GM23338 (cell line): Measurements from ENCODE around the gene NOVA2. TPM values are rescaled to one million over a fixed set of nuclear protein-coding genes. Genes with fewer than 3 reads are reported as not detected.

Experiments used
- ATAC-seq: fragments of 200-7000 bp; cut with Tn5 transposase; 3 replicates; pipeline ENCODE4 v1.9.1; 2020
- DNase-seq: peaks from one replicate; pipeline ENCODE4 v3.0.0-alpha.2; 2015; ENCODE audit warnings: low spot score
- H2AFZ ChIP-seq: fragments of 200-600 bp; sonication (generic); 2 replicates; pipeline ENCODE4 v1.8.0; 2016; ENCODE audit warnings: antibody characterized with exemption, mild to moderate bottlenecking, moderate library complexity
- H3F3A ChIP-seq: fragments of 200-600 bp; sonication (generic); replicated peaks from 2 replicates; pipeline ENCODE4 v1.8.0; 2017; ENCODE audit warnings: antibody characterized with exemption, mixed run types, low read depth
- H3K27ac ChIP-seq: fragments of 200-600 bp; sonication (generic); 2 replicates; pipeline ENCODE4 v1.6.1; 2016; ENCODE audit warnings: low read depth
- H3K27me3 ChIP-seq: fragments of 200-600 bp; sonication (generic); 2 replicates; pipeline ENCODE4 v1.8.0; 2016; ENCODE audit warnings: mild to moderate bottlenecking, mixed run types, moderate library complexity; ENCODE audit not compliant: insufficient read depth
- H3K36me3 ChIP-seq: fragments of 200-600 bp; sonication (generic); 2 replicates; pipeline ENCODE4 v1.8.0; 2016; ENCODE audit warnings: mild to moderate bottlenecking; ENCODE audit not compliant: insufficient read depth
- H3K4me1 ChIP-seq: fragments of 200-600 bp; sonication (generic); 2 replicates; pipeline ENCODE4 v1.8.0; 2016; ENCODE audit warnings: mild to moderate bottlenecking, moderate library complexity; ENCODE audit not compliant: insufficient read depth
- H3K4me2 ChIP-seq: fragments of 200-600 bp; sonication (generic); 2 replicates; pipeline ENCODE4 v1.7.1; 2017; ENCODE audit warnings: mixed run types
- H3K4me3 ChIP-seq: fragments of 200-600 bp; sonication (generic); 2 replicates; pipeline ENCODE4 v1.6.1; 2016; ENCODE audit warnings: mixed run types
- H3K79me2 ChIP-seq: fragments of 200-600 bp; sonication (generic); replicated peaks from 2 replicates; pipeline ENCODE4 v1.8.0; 2017; ENCODE audit warnings: mild to moderate bottlenecking; ENCODE audit not compliant: insufficient read depth
- H3K9me2 ChIP-seq: fragments of 200-600 bp; sonication (generic); 2 replicates; pipeline ENCODE4 v1.8.0; 2017; ENCODE audit not compliant: insufficient read depth
- H4K20me1 ChIP-seq: fragments of 200-600 bp; sonication (generic); replicated peaks from 2 replicates; pipeline ENCODE4 v1.8.0; 2017; ENCODE audit warnings: mild to moderate bottlenecking; ENCODE audit not compliant: insufficient read depth
- H3K27ac Mint-ChIP-seq: 2 replicates; pipeline ENCODE4 v1.8.0; 2020; ENCODE audit warnings: inconsistent platforms, mild to moderate bottlenecking, moderate library complexity, mixed read lengths
- H3K27me3 Mint-ChIP-seq: 3 replicates; pipeline ENCODE4 v1.8.0; 2022; ENCODE audit warnings: low read depth, mild to moderate bottlenecking, moderate library complexity, mixed read lengths, inconsistent platforms; ENCODE audit not compliant: insufficient read depth, poor library complexity
- H3K36me3 Mint-ChIP-seq: 3 replicates; pipeline ENCODE4 v1.8.0; 2021; ENCODE audit warnings: low read depth, mild to moderate bottlenecking, inconsistent platforms, moderate library complexity, mixed read lengths
- H3K4me1 Mint-ChIP-seq: 3 replicates; pipeline ENCODE4 v1.8.0; 2020; ENCODE audit warnings: mild to moderate bottlenecking, inconsistent platforms, mixed read lengths
- H3K4me3 Mint-ChIP-seq: 3 replicates; pipeline ENCODE4 v1.8.0; 2021; ENCODE audit warnings: moderate library complexity, mild to moderate bottlenecking, inconsistent platforms, mixed read lengths
- H3K9me3 Mint-ChIP-seq: 3 replicates; pipeline ENCODE4 v1.8.0; 2020; ENCODE audit warnings: moderate library complexity, mild to moderate bottlenecking, inconsistent platforms, mixed read lengths
- NANOG ChIP-seq: IDR thresholded peaks from 2 replicates; pipeline ENCODE4 v1.6.1; 2016; ENCODE audit warnings: antibody characterized with exemption, borderline replicate concordance
- long read RNA-seq: library from polyadenylated mRNA; unstranded; transcript quantifications from one replicate; pipeline ENCODE4 v2.0.0, GENCODE V29; 2020; ENCODE audit not compliant: unreplicated experiment
- polyA plus RNA-seq: library from polyadenylated mRNA; unstranded; fragments of >200 nt; fragmentation: Nextera tagmentation; extraction: Ambion mirVana; gene quantifications from 2 replicates; pipeline ENCODE4 v1.2.1, GENCODE V29; 2016
- total RNA-seq: library from RNA; depleted of rRNA; stranded (reverse); fragments of >200 nt; shearing (Covaris generic); gene quantifications from 2 replicates; pipeline ENCODE4 v1.2.3, GENCODE V29; 2014; rRNA removed
- TF ChIP-seq, protein P1 (sequence below), 2 experiments: fragments of 200-600 bp in 1 of 2; sonication (generic) in 1 of 2; conservative IDR thresholded peaks; 2 replicates each; pipeline versions ENCODE4 v1.5.1 to v1.6.1; 2016 to 2017; ENCODE audit warnings: antibody characterized with exemption in 2 of 2, low read depth in 2 of 2, mild to moderate bottlenecking in 2 of 2, moderate library complexity in 1 of 2
- TF ChIP-seq, protein P2 (sequence below): fragments of 250-450 bp; sonication (Bioruptor Pico); IDR thresholded peaks from 2 replicates; pipeline ENCODE4 v1.5.0; 2020; ENCODE audit warnings: mild to moderate bottlenecking, moderate library complexity

Gene NOVA2, protein sequence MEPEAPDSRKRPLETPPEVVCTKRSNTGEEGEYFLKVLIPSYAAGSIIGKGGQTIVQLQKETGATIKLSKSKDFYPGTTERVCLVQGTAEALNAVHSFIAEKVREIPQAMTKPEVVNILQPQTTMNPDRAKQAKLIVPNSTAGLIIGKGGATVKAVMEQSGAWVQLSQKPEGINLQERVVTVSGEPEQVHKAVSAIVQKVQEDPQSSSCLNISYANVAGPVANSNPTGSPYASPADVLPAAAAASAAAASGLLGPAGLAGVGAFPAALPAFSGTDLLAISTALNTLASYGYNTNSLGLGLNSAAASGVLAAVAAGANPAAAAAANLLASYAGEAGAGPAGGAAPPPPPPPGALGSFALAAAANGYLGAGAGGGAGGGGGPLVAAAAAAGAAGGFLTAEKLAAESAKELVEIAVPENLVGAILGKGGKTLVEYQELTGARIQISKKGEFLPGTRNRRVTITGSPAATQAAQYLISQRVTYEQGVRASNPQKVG
- total RNA-seq (13.7 and 14.9 TPM in 2 replicates), polyA plus RNA-seq (5.1 and 5.3 TPM in 2 replicates)
- long read RNA-seq = 0 reads

DNA sequence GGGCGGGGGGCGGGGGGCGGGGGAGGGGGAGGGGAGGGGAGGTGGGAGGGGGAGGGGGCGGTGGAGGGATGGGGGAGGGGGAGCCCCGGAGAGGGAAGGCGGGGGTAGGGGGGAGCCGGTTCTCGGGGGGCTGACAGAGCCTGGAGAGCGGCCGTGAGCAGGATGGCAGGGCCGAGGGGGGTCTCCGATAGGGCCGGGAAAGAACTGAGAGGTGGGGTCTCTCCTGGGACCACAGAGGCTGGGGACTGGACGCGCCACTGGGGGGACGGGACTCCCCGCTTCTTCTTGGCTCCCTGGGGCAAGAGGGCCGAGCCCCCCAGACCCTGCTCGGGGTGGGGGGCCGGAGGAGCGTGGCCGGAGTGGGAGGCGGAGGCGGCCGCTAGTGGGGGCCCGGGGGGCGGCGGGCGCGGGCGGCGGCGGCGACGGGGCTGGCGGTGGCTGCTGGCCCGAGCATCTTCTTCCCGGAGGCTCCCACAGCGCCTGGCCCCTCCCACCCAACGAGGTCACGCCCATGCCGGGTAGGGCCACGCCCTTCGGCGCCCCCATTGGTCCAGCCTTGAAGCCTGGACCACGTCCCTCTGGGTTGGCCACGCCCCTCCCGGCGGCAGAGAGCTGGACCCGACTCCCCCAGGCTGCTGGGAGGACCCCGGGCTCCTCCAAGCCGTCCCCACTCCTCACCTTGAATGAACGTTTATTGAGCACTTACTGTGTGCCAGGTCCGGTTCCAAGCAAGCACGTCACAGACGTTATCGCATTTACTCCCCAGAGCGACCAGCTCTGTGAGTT is at the start of gene NOVA2:
NOVA2 (minus strand) TSS at position 313 of the 786 bp plus-strand sequence. CDS start 514 bp downstream, outside the sequence.
- Mint-ChIP-seq H3K9me3 (no peaks in the 10 kb centered on the region), H3K36me3 (no peaks in the 10 kb centered on the region), H3K27ac (no peak within 1 kb of the TSS), H3K27me3 (peaks cover 16% of the 10 kb centered on the region), H3K4me3 (peak within 1 kb of the TSS; percentile 67), H3K4me1 (peaks cover 20% of the 10 kb centered on the region)
- TF ChIP-seq, protein P1, sequence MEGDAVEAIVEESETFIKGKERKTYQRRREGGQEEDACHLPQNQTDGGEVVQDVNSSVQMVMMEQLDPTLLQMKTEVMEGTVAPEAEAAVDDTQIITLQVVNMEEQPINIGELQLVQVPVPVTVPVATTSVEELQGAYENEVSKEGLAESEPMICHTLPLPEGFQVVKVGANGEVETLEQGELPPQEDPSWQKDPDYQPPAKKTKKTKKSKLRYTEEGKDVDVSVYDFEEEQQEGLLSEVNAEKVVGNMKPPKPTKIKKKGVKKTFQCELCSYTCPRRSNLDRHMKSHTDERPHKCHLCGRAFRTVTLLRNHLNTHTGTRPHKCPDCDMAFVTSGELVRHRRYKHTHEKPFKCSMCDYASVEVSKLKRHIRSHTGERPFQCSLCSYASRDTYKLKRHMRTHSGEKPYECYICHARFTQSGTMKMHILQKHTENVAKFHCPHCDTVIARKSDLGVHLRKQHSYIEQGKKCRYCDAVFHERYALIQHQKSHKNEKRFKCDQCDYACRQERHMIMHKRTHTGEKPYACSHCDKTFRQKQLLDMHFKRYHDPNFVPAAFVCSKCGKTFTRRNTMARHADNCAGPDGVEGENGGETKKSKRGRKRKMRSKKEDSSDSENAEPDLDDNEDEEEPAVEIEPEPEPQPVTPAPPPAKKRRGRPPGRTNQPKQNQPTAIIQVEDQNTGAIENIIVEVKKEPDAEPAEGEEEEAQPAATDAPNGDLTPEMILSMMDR (conservative IDR thresholded peaks at IDR 0.05; ENCODE audit: low read depth in 2 of 2) = peak in 1 of 2 experiments; percentile 12; a peak in 1 of 4 replicates
- TF ChIP-seq, protein P2, sequence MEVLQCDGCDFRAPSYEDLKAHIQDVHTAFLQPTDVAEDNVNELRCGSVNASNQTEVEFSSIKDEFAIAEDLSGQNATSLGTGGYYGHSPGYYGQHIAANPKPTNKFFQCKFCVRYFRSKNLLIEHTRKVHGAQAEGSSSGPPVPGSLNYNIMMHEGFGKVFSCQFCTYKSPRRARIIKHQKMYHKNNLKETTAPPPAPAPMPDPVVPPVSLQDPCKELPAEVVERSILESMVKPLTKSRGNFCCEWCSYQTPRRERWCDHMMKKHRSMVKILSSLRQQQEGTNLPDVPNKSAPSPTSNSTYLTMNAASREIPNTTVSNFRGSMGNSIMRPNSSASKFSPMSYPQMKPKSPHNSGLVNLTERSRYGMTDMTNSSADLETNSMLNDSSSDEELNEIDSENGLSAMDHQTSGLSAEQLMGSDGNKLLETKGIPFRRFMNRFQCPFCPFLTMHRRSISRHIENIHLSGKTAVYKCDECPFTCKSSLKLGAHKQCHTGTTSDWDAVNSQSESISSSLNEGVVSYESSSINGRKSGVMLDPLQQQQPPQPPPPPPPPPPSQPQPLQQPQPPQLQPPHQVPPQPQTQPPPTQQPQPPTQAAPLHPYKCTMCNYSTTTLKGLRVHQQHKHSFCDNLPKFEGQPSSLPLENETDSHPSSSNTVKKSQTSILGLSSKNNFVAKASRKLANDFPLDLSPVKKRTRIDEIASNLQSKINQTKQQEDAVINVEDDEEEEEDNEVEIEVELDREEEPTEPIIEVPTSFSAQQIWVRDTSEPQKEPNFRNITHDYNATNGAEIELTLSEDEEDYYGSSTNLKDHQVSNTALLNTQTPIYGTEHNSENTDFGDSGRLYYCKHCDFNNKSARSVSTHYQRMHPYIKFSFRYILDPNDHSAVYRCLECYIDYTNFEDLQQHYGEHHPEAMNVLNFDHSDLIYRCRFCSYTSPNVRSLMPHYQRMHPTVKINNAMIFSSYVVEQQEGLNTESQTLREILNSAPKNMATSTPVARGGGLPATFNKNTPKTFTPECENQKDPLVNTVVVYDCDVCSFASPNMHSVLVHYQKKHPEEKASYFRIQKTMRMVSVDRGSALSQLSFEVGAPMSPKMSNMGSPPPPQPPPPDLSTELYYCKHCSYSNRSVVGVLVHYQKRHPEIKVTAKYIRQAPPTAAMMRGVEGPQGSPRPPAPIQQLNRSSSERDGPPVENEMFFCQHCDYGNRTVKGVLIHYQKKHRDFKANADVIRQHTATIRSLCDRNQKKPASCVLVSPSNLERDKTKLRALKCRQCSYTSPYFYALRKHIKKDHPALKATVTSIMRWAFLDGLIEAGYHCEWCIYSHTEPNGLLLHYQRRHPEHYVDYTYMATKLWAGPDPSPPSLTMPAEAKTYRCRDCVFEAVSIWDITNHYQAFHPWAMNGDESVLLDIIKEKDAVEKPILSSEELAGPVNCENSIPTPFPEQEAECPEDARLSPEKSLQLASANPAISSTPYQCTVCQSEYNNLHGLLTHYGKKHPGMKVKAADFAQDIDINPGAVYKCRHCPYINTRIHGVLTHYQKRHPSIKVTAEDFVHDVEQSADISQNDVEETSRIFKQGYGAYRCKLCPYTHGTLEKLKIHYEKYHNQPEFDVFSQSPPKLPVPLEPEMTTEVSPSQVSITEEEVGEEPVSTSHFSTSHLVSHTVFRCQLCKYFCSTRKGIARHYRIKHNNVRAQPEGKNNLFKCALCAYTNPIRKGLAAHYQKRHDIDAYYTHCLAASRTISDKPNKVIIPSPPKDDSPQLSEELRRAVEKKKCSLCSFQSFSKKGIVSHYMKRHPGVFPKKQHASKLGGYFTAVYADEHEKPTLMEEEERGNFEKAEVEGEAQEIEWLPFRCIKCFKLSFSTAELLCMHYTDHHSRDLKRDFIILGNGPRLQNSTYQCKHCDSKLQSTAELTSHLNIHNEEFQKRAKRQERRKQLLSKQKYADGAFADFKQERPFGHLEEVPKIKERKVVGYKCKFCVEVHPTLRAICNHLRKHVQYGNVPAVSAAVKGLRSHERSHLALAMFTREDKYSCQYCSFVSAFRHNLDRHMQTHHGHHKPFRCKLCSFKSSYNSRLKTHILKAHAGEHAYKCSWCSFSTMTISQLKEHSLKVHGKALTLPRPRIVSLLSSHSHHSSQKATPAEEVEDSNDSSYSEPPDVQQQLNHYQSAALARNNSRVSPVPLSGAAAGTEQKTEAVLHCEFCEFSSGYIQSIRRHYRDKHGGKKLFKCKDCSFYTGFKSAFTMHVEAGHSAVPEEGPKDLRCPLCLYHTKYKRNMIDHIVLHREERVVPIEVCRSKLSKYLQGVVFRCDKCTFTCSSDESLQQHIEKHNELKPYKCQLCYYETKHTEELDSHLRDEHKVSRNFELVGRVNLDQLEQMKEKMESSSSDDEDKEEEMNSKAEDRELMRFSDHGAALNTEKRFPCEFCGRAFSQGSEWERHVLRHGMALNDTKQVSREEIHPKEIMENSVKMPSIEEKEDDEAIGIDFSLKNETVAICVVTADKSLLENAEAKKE (CRISPR knock-in tag) = no peak
- TF ChIP-seq NANOG = no peak
- H3K9me2 ChIP-seq = no peaks in the 10 kb centered on the region
- H3F3A ChIP-seq = 0 out of 2 replicates have a peak, but pooled peaks cover 2% of the 10 kb centered on the region
- peak within 1 kb of the TSS; percentile 86 for H2AFZ ChIP-seq
- H3K4me2 ChIP-seq = peak within 1 kb of the TSS; percentile 83
- H4K20me1 ChIP-seq = no peaks in the 10 kb centered on the region; the same call in 1 of the 2 replicates
- peaks cover 3% of the 10 kb centered on the region; the same call in 1 of the 2 replicates for H3K4me1 ChIP-seq
- no peak within 1 kb of the TSS for H3K27ac ChIP-seq
- H3K4me3 ChIP-seq = peak within 1 kb of the TSS; percentile 72
- H3K27me3 ChIP-seq = 0 out of 2 replicates have a peak, but pooled peaks cover 2% of the 10 kb centered on the region
- DNase-seq (peak; percentile 96), ATAC-seq (peak; percentile 95)
- no peaks in the 10 kb centered on the region for H3K36me3 ChIP-seq
- no peaks in the 10 kb centered on the region for H3K79me2 ChIP-seq
